HG02938 (cell line): ENCODE measurements around the gene METTL6.
A peak's percentile ranks its signal among the peaks of the same experiment; 100 is the strongest.
"Not testable (repeated sequence)": the region's sequence is repeated elsewhere in the genome, so short reads cannot be mapped to it uniquely, and the experiment has no call there.

Source experiments
- ATAC-seq: cut with Tn5 transposase; IDR thresholded peaks from one replicate; pipeline ENCODE4 v1.9.1; 2021; ENCODE audit warnings: mild to moderate bottlenecking, moderate library complexity; ENCODE audit not compliant: unreplicated experiment

The METTL6 gene

GRCh38 chr3:15427182-15427880 lies at the start of gene METTL6, which contains the start of gene EAF1:
Gene METTL6 (minus strand): TSS chr3:15427544. CDS start chr3:15426511, 1,033 bp downstream.
Gene EAF1 (plus strand): TSS chr3:15427598. CDS start chr3:15427780, 182 bp downstream.
- ATAC-seq = peak; percentile 87

DNA sequence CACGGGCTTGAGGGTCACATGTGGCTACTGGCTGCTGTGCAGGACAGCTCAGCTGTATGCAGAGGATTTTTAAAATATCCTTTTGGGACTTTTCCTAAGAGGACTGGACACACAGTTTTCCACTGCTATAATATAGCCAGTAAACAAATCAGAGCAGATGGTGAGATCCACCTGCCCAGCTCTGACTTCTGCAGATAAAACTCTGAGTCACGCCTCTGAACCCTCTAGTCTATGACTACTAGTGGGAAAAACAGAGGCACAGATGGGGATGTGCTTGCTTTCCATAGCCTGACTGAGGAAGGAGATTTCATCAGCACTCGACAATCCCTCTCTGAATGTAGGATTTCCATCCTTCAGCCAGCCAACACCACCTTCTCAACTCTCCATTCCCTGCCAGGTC lies 49.0 kb upstream of the METTL6 start:
- no peak for ATAC-seq

- no peak for ATAC-seq
These were observed 47.8 kb upstream of the METTL6 start for GRCh38 chr3:15475161-15475560.

GRCh38 chr3:15471861-15472260 lies 44.5 kb upstream of the METTL6 start:
- no peak for ATAC-seq

DNA sequence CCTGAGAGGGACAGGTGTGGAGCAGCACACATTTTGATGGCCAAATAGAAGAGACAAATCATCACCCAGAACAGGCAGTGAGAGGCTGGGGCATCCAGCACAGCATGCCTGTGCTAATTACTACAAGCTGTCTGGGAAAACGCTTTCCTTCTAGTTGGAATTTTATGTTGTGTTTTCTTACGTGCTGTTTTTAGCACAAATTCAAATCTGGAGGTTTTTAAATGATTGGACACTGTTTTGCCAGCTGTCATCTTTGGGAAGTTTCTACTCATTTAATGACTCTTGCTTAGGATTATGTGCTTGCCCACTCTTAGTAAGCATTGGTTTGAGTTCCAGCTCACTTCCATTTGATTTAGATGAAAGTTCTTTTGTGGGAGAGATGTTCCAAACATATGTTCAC lies 43.5 kb upstream of the METTL6 start:
- no peak for ATAC-seq

DNA sequence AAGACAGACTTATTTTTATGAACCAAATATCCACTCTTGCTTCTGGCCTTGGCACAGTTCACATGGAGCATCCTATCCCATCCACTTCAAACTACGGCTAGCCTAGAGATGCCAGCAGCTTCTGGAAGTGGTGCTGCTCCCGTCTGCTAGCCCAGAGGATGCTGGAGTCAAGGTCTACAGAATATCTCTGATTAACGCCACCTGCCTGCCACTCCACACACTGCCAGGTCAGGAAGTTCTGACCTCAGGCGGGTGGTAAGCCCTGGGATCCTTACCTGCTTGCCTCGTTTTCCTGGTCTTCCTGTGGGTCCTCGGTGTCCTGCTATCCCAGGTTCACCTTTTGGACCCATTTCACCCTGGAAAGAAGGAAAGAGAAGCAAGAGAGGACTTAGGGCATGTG lies 42.9 kb upstream of the METTL6 start:
- ATAC-seq = no peak

GRCh38 chr3:15467227-15468181 lies 40.2 kb upstream of the METTL6 start:
- ATAC-seq = no peak

DNA sequence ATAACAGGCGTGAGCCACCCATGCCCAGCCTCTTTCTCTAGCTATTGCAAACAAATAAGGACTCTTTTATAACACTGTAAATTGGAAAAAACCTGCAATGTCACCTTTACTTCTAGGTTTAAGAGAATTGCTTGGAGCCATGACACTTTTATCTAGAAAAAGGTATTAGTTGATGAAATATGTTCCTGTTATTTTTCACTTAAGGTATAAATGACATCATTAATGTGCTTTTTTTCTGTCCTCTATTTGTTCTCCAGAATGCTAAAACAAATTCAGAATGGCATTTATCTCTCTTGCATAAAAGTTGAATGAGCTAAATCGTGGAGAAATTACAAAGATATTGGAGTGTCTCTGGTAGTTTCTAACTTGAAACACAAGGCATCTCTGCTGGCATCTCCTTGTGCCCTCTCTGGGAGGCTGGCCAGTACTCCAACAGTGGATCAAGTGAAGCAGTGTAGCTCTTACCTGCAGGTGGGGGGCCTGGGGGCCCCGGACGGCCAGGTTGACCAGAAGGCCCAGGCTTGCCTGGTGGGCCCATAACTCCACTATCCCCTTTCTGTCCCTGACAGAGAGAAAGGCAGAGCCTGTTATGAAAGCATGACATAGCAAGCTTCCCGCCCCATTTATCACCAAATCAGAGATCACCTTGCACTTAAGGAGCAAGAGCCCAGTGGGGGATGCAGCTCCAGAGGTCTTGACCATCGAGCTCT lies 38.7 kb upstream of the METTL6 start:
- ATAC-seq = no peak

DNA sequence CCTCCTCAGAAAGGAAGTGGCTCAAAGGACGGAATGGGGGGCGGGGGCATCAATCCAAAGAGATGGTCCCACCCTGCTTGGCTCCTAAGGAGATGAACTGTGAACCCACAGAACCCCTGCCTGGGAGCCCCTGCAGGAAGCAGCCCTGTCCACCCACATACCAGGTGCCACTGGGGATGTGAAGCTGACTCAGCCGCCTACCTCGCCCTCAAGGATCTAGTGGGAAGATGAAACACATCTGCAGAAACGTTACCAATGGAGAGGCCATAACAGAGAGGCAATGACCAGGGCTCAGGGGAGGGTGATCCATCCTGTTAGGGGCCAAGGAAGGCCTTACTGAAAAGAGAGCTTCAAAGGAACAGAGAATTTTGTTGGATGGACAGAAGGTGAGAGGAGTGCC lies 35.1 kb upstream of the METTL6 start:
- ATAC-seq = no peak

DNA sequence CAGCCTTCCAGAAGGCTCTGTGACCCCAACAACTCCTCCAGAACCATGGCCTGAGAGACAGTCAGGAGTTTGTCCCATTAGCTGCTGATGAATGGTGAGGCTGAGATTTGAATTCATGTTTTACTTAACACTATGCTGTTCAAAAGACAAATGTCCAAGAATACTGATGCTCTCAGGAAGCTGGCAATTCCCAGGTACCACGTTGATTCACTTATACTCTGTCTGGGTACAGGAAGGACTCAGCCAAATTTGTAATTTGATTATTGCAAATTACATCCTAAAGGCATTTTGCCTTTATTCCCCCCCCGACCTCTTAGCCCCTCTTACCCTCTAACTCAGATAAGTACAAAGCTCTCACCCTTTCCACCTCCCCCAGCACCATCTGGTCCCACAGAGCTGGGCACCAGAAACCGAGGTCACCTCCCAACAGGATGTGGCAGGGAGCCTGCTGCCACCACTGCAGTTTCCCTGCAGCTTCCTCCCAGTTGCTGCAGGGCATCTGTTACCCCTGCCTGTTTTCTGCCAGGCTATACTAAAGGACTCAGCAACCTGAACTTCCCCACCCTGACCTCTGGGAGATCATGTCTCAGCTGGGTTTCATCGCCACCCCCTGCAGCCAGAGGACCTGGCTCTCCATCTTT lies 33.7 kb upstream of the METTL6 start:
- no peak for ATAC-seq

- ATAC-seq = no peak
These were observed 31.0 kb upstream of the METTL6 start for GRCh38 chr3:15458212-15458780.

DNA sequence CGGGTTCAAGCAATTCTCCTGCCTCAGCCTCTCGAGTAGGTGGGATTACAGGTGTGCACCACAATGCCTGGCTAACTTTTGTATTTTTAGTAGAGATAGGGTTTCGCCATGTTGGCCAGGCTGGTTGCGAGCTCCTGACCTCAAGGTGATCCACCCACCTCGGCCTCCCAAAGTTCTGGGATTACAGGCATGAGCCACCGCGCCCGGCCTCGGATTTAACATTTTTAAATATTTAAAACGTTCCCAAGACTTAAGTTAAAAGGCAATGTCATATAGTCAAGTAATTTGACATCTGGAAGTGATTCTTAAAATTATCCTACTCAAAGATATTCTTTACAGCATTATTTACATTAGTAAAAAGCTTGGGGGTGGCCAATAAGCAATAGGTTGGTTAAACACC lies 29.6 kb upstream of the METTL6 start:
- not testable (repeated sequence) for ATAC-seq

- ATAC-seq = no peak
These were observed 29.0 kb upstream of the METTL6 start for GRCh38 chr3:15456321-15456720.

- no peak for ATAC-seq
These were observed 28.4 kb upstream of the METTL6 start for GRCh38 chr3:15455756-15456155.

DNA sequence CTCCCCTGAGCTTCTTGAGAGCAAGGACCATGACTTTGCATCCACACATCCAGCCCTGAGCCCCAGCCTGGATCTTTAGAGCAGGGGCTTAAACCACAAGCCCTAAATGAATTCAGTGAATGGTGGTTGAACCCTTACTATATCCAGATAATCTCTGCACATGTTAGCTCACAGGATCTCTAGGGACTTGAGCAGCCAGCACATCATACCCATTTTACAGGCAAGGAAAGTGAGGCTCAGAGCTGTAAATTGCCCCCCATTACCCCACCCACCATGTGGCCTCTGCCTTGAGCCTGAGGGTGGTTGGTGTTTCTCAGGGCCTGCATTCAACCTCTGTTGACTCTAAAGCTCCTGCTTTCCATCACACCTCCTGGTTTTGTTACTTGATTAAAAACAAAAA lies 27.6 kb upstream of the METTL6 start:
- ATAC-seq = no peak

DNA sequence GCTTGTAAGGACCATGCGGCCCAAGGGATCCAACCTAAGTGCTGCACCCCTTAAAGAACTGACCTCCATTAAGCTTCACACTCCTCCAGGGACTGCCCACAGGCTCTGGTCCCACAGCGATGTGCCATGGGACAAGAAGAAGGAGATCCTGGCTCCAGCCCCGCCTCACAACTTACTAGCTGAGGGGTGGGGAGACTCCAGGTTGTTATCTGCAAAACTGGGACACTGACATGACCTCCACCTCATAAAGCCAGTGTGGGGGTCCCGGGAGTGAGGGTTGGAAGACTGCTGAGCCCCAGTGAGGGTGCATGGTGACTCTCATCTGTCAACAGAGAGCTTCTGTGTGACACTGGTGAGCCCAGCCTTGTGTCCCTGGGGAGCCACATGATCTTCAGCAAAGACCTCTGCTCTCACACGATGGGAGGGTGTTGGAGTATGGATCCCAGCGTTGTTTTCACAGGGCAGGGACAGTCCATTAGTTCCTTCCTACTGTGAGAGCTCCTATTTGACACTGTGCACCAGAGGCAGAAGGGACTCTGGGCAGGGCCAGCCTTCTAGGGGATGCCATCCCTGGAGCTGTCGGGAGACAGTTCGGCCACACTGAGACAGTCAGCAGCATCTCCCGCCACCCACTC lies 26.8 kb upstream of the METTL6 start:
- ATAC-seq = no peak

GRCh38 chr3:15453501-15453900 lies 26.2 kb upstream of the METTL6 start:
- no peak for ATAC-seq

GRCh38 chr3:15452961-15453360 lies 25.6 kb upstream of the METTL6 start:
- ATAC-seq = no peak

DNA sequence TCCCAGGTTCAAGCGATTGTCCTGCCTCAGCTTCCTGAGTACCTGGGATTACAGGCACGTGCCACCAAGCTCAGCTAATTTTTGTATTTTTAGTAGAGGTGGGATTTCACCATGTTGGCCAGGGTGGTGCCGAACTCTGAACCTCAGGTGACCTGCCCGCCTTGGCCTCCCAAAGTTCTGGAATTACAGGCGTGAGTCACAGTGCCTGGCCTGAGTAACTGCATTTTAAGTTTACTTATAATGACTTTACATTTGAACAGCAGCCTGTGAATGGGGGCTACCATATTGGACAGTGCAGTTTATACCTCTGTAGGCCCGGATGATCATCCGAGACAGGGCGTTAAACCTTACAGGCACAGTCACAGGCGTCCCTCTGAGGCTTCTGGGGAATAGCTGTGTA lies 24.8 kb upstream of the METTL6 start:
- no peak for ATAC-seq
